ENCODE measurements around the gene NGB. TPM values are rescaled to one million over a fixed set of nuclear protein-coding genes. Genes with fewer than 3 reads are reported as not detected.

The NGB gene
- total and polyA plus RNA-seq, 2 experiments from 2014 or later, result 0.09 TPM; not detected in 1

DNA sequence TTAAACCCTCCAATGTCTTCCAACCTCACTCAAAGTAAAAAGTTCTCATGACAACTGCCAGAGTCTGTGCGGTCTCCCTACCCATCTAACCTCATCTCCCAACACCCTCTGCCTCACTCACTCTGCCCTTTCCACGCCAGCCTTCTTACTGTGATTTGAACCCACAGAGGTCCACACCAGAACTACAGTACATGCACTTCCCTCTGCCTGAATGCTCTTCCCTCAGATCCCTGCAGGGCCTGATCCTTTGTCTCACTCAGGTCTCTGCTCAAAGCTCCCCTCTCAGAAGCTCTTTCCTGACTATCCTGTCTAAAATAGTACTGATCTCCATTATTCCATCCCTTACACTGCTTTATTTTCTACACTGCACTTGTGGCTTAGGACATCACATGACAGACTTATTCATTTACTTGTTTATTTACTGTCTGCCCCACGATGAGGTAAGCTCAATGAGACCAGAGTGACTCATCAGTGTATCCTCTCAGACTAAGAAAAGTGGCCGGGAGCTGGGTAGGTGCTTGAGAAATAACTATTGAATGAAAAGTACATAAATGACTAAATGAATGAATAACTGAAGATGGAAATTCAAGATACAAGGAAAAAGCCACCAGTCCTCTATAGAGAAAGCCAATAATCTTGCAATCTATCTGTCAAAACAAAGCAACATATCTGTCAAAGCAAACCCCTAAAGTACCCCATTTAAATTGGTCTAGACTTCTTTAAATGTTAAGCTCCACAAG, 32.6 kb upstream of the NGB start:
- peaks cover 3% of the 10 kb centered on the region for H3K4me1 ChIP-seq (ENCODE audit: low read depth)
- H3K27ac ChIP-seq, result no peak overlapping the region
- H3K36me3 ChIP-seq, result peaks cover 10% of the 10 kb centered on the region
- peak in 1 of 2 donors; percentile 85 for DNase-seq (ENCODE audit: low read depth in 1 of 2, low spot score in 1 of 2)
- H3K9me3 ChIP-seq (ENCODE audit: low read depth), result no peaks in the 10 kb centered on the region
- H3K27me3 ChIP-seq, result no peaks in the 10 kb centered on the region
- TF ChIP-seq, protein P1, sequence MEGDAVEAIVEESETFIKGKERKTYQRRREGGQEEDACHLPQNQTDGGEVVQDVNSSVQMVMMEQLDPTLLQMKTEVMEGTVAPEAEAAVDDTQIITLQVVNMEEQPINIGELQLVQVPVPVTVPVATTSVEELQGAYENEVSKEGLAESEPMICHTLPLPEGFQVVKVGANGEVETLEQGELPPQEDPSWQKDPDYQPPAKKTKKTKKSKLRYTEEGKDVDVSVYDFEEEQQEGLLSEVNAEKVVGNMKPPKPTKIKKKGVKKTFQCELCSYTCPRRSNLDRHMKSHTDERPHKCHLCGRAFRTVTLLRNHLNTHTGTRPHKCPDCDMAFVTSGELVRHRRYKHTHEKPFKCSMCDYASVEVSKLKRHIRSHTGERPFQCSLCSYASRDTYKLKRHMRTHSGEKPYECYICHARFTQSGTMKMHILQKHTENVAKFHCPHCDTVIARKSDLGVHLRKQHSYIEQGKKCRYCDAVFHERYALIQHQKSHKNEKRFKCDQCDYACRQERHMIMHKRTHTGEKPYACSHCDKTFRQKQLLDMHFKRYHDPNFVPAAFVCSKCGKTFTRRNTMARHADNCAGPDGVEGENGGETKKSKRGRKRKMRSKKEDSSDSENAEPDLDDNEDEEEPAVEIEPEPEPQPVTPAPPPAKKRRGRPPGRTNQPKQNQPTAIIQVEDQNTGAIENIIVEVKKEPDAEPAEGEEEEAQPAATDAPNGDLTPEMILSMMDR (IDR thresholded peaks at IDR 0.05; ENCODE audit: low read depth, low read length), result no peak
- no peak overlapping the region for H3K4me3 ChIP-seq

DNA sequence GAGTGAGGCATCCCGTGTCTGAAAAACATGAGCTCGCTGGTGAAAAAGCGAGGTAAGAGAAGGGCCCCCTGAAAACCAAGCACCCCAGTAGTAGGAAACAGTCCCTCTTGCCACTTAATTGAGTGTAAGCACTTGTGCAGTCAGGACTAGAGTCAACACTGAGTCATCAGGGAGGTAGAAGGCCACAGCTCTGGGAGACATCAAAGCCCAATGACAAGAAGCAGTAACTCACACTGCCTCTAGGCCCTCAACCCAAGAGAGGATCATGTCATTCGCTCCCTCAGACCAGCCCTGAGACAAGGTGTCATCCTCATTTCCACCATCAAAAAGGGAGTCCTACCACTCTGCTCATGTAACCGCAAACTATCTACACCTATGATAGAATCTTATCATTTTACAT, 31.9 kb upstream of the NGB start:
- Histone ChIP-seq H3K4me3 (no peak overlapping the region), H3K4me1 (ENCODE audit: low read depth) (peaks cover 3% of the 10 kb centered on the region), H3K27ac (no peak overlapping the region), H3K27me3 (no peaks in the 10 kb centered on the region), H3K9me3 (ENCODE audit: low read depth) (no peaks in the 10 kb centered on the region), H3K36me3 (peaks cover 17% of the 10 kb centered on the region)
- TF ChIP-seq, protein P1 (IDR thresholded peaks at IDR 0.05; ENCODE audit: low read depth, low read length), result no peak
- DNase-seq (ENCODE audit: low read depth in 1 of 2, low spot score in 1 of 2), result peak in 1 of 2 donors; percentile 16

DNA sequence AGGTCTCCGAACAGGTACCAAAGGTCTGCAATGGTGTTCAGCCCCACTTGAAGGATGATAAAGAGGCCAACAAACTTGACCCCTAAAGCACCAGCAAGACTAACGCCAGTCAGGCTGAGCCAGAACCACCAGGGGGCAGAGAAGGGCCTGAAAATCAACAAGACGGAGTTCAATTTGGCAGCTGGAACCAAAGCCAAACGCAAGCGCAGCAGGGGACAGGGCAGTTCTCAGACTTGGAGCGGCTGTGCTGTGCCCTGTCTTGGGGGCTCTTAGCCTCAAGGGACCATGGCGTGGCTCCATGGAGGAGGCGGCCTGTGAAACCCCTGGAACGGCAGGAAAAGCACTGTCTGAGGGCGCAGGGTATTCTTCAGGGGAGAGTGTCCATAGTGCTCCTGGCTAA, 30.1 kb upstream of the NGB start:
- Histone ChIP-seq H3K4me1 (ENCODE audit: low read depth) (peaks cover 3% of the 10 kb centered on the region), H3K27ac (no peak overlapping the region), H3K27me3 (no peaks in the 10 kb centered on the region), H3K9me3 (ENCODE audit: low read depth) (no peaks in the 10 kb centered on the region), H3K4me3 (no peak overlapping the region), H3K36me3 (peaks cover 20% of the 10 kb centered on the region)
- DNase-seq (ENCODE audit: low read depth in 1 of 2, low spot score in 1 of 2), result peak; percentile 85 to 89
- TF ChIP-seq, protein P1 (IDR thresholded peaks at IDR 0.05; ENCODE audit: low read depth, low read length), result peak; percentile 94

DNA sequence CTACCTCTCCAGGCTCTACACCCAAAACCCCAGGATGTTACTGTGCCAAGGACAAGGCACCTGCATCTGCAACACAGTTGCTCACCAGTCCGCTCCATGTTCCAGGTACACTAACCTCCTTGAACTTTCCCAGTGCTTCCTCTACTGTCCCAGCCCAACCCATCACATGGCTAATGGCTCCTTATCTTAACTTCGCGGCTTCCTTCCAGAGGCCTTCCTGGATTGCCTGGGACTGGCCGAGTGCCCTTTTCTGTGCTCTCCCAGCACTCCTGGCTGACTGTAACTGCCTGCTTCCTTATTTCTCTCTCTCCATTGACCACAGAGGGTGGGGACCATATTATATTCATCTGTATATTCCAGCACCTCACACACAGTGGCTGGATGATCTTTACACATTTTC, 28.8 kb upstream of the NGB start:
- peaks cover 17% of the 10 kb centered on the region for H3K36me3 ChIP-seq
- no peaks in the 10 kb centered on the region for H3K27me3 ChIP-seq
- no peak overlapping the region for H3K4me3 ChIP-seq
- no peaks in the 10 kb centered on the region for H3K9me3 ChIP-seq (ENCODE audit: low read depth)
- H3K27ac ChIP-seq, result no peak overlapping the region
- TF ChIP-seq, protein P1 (IDR thresholded peaks at IDR 0.05; ENCODE audit: low read depth, low read length), result no peak
- peaks cover 3% of the 10 kb centered on the region for H3K4me1 ChIP-seq (ENCODE audit: low read depth)
- DNase-seq (ENCODE audit: low read depth in 1 of 2, low spot score in 1 of 2), result no peak

DNA sequence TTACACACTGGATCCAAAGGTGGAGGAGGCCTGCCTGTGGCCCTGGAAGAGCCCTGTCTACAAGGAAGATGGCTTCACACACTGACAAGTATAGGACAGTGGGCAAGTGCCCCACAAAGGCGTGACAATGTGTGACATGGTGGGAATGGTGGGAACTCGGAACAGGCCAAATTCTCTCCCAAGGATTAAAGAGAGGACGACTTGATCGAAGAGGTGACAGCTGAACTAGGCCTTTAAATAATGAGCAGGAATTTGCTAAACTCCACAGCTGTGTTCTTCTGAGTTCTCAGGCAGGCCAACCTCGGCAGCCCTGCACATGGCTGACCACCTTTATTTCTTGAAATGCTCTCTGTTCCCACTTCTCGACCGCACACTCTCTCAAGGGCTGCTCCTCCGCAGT, 25.9 kb upstream of the NGB start:
- peaks cover 17% of the 10 kb centered on the region for H3K36me3 ChIP-seq
- TF ChIP-seq, protein P1 (IDR thresholded peaks at IDR 0.05; ENCODE audit: low read depth, low read length), result no peak

More for the DNA sequence above, 25.9 kb upstream of the NGB start:
- no peak overlapping the region for H3K4me3 ChIP-seq
- H3K4me1 ChIP-seq (ENCODE audit: low read depth), result peaks cover 3% of the 10 kb centered on the region
- no peak for DNase-seq (ENCODE audit: low read depth in 1 of 2, low spot score in 1 of 2)
- H3K27me3 ChIP-seq, result no peaks in the 10 kb centered on the region
- H3K27ac ChIP-seq, result no peak overlapping the region
- no peaks in the 10 kb centered on the region for H3K9me3 ChIP-seq (ENCODE audit: low read depth)
